Calu3 (cell line): Measurements from ENCODE around the gene LRRIQ3. TPM values are rescaled to one million over a fixed set of nuclear protein-coding genes. Genes with fewer than 3 reads are reported as not detected.

Experiments used
- BruUV-seq: library from RNA; stranded (reverse); fragments of 400-500 nt; replicated peaks from 2 replicates; lab custom pipeline; 2021; lab: Mats Ljungman, UMichigan
- CTCF ChIA-PET: fragments of 300-600 bp; sonication (Branson Sonifier 250); formaldehyde crosslinking; loops from one replicate; lab custom pipeline; 2022; ENCODE audit warnings: antibody characterized with exemption; lab: Charles Lee
- DNase-seq: peaks from one replicate; pipeline ENCODE4 v3.0.0; 2022
- H3K27ac Mint-ChIP-seq: one replicate; pipeline ENCODE4 v1.8.0; 2022; ENCODE audit warnings: mixed read lengths; ENCODE audit not compliant: unreplicated experiment
- H3K27me3 Mint-ChIP-seq: one replicate; pipeline ENCODE4 v1.8.0; 2022; ENCODE audit warnings: mixed read lengths; ENCODE audit not compliant: unreplicated experiment
- H3K36me3 Mint-ChIP-seq: one replicate; pipeline ENCODE4 v1.8.0; 2022; ENCODE audit warnings: mild to moderate bottlenecking, moderate library complexity, mixed read lengths; ENCODE audit not compliant: insufficient read depth, unreplicated experiment
- H3K4me1 Mint-ChIP-seq: one replicate; pipeline ENCODE4 v1.8.0; 2022; ENCODE audit warnings: mild to moderate bottlenecking, low read depth, mixed read lengths; ENCODE audit not compliant: unreplicated experiment
- H3K4me3 Mint-ChIP-seq: one replicate; pipeline ENCODE4 v1.8.0; 2022; ENCODE audit warnings: mild to moderate bottlenecking, low read depth, moderate library complexity, mixed read lengths; ENCODE audit not compliant: unreplicated experiment
- H3K9me3 Mint-ChIP-seq: one replicate; pipeline ENCODE4 v1.8.0; 2022; ENCODE audit warnings: low read depth, mixed read lengths; ENCODE audit not compliant: unreplicated experiment
- intact Hi-C: fragments of 100-400 bp; cut with micrococcal nuclease; formaldehyde crosslinking; loops from one replicate; pipeline ENCODE4 v1.10.0; 2022; ENCODE audit not compliant: unreplicated experiment
- total RNA-seq: library from RNA; stranded (reverse); gene quantifications from 2 replicates; pipeline ENCODE4 v1.2.3, GENCODE V29; 2022
- TF ChIP-seq, protein P1 (sequence below): fragments of 200-600 bp; IDR thresholded peaks from one replicate; pipeline ENCODE4 v1.8.0; 2022; ENCODE audit warnings: antibody characterized with exemption; ENCODE audit not compliant: unreplicated experiment

Gene LRRIQ3
- total RNA-seq, 1 experiment from 2014 or later: 0.52 TPM

DNA sequence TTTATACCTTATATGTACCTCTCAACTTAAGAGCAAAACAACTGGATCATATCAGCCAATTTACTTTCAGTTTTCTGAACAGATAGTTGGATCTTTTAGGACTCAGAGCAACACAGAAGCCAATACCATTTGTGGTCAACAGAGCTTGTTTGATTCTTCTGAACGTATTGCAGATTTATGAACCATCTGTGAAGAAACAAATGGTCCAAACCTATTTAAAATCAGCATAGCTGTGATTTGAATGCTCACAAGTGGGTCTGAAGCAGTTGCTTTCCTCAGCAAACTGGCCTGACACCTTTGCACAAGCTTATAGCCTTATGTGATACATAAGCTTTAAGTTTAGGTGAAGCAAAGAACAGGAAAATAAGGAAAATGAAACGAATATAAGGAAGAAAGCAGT is 147.6 kb downstream of the LRRIQ3 start:
- H3K4me1 Mint-ChIP-seq: no peaks in the 10 kb centered on the region
- TF ChIP-seq, protein P1, sequence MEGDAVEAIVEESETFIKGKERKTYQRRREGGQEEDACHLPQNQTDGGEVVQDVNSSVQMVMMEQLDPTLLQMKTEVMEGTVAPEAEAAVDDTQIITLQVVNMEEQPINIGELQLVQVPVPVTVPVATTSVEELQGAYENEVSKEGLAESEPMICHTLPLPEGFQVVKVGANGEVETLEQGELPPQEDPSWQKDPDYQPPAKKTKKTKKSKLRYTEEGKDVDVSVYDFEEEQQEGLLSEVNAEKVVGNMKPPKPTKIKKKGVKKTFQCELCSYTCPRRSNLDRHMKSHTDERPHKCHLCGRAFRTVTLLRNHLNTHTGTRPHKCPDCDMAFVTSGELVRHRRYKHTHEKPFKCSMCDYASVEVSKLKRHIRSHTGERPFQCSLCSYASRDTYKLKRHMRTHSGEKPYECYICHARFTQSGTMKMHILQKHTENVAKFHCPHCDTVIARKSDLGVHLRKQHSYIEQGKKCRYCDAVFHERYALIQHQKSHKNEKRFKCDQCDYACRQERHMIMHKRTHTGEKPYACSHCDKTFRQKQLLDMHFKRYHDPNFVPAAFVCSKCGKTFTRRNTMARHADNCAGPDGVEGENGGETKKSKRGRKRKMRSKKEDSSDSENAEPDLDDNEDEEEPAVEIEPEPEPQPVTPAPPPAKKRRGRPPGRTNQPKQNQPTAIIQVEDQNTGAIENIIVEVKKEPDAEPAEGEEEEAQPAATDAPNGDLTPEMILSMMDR: no peak
- no peak overlapping the region for H3K4me3 Mint-ChIP-seq
- H3K36me3 Mint-ChIP-seq: no peaks in the 10 kb centered on the region
- H3K9me3 Mint-ChIP-seq: peaks cover 8% of the 10 kb centered on the region
- BruUV-seq: no TSS peak
- intact Hi-C loops: no loop called here
- CTCF ChIA-PET: no interaction called here
- no peaks in the 10 kb centered on the region for H3K27me3 Mint-ChIP-seq
- DNase-seq: no peak
- H3K27ac Mint-ChIP-seq: no peak overlapping the region

DNA sequence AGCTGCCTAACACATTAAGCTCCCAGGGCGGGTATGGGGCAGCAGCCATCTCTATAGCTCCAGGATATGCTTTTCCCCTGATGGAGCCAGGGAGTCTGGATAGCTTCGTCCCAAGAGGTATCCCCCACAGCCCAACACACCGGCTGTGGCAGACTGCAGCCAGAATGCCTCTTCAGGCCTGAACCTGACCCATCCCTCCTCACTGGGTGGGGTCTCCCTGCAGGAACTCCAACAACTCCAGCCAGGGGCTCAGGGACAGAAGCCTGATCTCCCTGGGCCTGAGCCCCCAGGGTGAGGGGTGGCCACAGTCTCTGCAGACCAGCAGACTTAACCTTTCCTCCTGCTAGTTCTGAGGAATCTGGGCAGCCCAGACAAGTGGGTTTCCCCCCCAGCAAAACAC is 159.9 kb downstream of the LRRIQ3 start:
- no peak for DNase-seq
- H3K27ac Mint-ChIP-seq: no peak overlapping the region
- no TSS peak for BruUV-seq

DNA sequence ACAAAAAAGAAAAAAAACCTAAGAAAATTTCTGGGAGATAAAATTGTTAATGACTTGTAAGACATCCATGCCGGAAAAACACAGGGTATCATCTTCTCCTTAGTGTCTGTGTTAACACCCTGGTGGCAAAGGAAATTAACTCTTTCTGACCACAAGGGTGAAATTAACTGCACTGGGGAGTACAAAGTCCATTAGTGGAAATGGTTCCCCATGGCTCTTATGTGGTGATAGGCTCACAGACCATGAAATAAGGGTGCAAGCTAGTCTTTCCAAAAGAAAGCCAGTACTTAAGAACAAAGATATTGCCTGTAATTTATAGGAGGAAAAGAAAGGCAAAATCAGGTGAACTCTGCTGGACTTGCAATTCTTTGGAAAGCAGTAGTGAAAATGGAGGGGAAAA is 185.4 kb downstream of the LRRIQ3 start:
- Mint-ChIP-seq H3K27me3 (no peaks in the 10 kb centered on the region), H3K4me3 (no peak overlapping the region), H3K9me3 (peaks cover 2% of the 10 kb centered on the region), H3K36me3 (no peaks in the 10 kb centered on the region), H3K27ac (no peak overlapping the region), H3K4me1 (peaks cover 10% of the 10 kb centered on the region)
- CTCF ChIA-PET: no interaction called here
- no TSS peak for BruUV-seq
- TF ChIP-seq, protein P1: no peak
- intact Hi-C loops: no loop called here
- no peak for DNase-seq

More for the DNA sequence above, 159.9 kb downstream of the LRRIQ3 start:
- Mint-ChIP-seq H3K4me3 (no peak overlapping the region), H3K27me3 (no peaks in the 10 kb centered on the region), H3K9me3 (peaks cover 20% of the 10 kb centered on the region), H3K4me1 (no peaks in the 10 kb centered on the region), H3K36me3 (no peaks in the 10 kb centered on the region)
- intact Hi-C loops: no loop called here
- CTCF ChIA-PET: no interaction called here
- TF ChIP-seq, protein P1: no peak

DNA sequence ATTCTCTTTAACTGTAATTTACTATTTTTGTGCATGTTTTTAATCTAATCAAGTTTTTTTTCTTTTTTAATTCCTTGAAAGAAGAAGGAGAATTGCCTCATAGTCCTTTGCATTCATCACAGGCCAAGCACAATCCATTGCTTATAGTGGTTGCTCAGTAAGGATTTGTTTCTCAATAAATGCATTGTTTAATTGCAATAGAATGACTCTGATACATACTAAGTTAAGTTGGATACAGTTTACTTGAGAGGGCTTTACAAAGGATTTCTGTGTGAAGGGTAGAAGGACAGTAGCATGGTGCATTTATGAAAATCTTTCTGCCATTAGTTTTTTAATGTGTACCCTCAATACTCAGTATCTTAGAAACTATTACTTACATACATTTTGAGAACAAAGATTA is 186.2 kb downstream of the LRRIQ3 start:
- peaks cover 10% of the 10 kb centered on the region for H3K4me1 Mint-ChIP-seq
- H3K27me3 Mint-ChIP-seq: no peaks in the 10 kb centered on the region
- TF ChIP-seq, protein P1: no peak
- no peak overlapping the region for H3K27ac Mint-ChIP-seq
- intact Hi-C loops: no loop called here
- CTCF ChIA-PET: no interaction called here
- no peak for DNase-seq
- H3K9me3 Mint-ChIP-seq: peaks cover 2% of the 10 kb centered on the region
- no TSS peak for BruUV-seq
- H3K4me3 Mint-ChIP-seq: no peak overlapping the region
- no peaks in the 10 kb centered on the region for H3K36me3 Mint-ChIP-seq
